GM04504 (cell line): ENCODE results near the gene PXMP4.
A peak's percentile ranks its signal among the peaks of the same experiment; 100 is the strongest.
"Not testable (repeated sequence)": the region's sequence is repeated elsewhere in the genome, so short reads cannot be mapped to it uniquely, and the experiment has no call there.

ENCODE experiments used
- DNase-seq: peaks from one replicate; pipeline ENCODE4 v3.0.0-alpha.2; 2012; ENCODE audit warnings: low read depth

The PXMP4 gene, protein sequence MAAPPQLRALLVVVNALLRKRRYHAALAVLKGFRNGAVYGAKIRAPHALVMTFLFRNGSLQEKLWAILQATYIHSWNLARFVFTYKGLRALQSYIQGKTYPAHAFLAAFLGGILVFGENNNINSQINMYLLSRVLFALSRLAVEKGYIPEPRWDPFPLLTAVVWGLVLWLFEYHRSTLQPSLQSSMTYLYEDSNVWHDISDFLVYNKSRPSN

DNA sequence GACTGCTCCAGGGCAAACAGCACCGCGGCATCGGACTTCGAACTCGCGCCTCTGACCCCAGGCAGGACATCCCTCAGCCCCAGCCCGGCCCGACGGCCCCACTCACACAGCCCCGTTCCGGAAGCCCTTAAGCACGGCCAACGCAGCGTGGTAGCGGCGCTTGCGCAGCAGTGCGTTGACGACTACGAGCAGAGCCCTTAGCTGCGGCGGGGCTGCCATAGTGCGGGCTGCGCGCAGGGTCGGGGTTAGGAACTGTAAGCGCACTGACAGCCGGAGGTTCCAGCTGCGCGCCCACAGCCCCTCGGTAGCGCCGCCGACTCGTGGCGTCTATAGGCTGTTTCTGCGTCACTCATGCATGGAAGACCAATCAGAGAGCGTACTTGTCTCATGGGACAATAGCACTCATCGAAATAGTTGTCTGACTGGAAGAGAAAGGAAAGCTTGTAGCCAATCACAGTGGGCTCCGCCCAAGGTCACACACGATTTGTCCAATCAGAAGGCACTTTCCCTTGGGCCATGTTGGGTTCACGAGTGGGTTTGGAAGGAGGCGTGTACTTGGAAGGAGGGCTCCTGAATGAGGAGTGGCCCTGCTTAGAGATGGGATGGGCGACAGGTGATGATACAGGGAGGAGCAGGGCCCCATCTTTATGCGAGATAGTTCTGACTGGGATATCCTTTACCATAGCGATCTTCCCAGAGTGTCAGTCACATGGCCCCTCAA lies at the start of gene PXMP4:
Gene PXMP4, minus strand, starts transcription at position 322 of the 721 bp plus-strand sequence. Its CDS starts 103 bp downstream, at position 219.
- peak; percentile 97 for DNase-seq

DNA sequence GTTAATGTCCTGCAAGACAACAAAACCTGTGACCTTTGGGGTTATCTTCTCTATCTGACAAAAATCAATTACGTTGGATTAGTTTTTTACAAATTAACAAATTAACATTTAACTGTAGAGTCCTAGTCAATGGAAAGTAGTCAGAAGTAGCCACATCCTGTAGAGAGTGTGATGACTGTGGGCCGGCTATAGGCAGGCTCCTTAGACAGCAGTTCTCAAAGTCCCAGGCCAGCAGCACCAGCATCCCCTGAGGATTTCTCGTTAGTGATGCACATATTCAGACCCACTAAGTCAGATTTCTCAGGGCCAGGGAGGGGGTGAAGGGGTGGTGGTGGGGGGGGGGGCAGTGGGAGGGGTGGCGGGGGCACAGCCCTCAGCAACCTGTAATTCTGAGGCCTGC lies 48.9 kb upstream of the PXMP4 start:
- DNase-seq = no peak

DNA sequence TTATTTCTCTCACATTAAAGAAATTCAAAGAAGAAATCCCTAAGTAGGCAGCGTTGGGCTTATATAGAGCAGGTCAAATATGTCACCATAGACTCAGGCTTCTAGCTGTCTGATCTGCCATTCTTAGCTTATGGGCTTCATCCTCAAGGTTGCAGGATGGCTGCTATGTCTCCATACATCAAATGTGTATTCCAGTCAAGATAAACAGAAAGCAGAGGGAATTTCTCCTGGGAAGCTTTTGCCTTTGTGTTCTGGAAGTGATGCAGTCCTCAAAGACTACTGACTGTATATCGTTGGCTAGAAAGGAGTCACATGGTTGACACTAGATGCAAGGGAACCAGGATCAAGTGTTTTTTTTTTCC lies 47.6 kb upstream of the PXMP4 start:
- no peak for DNase-seq

DNA sequence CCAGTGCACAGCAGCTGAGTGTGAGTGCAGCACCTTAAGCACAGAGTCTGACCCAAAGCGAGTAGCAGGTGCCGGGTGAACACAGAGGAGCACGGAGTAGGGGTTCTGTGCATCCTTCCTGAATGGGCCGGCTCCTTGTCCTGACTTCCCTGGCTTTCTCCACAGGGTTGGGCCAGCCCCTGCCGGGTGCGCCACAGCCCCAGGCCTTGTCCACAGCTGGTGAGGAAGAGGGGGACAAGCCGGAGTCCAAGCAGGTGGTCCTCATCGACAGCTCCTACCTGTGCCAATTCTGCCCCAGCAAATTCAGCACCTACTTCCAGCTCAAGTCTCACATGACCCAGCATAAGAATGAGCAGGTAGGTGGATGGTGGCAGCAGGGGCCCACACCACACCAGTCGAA lies 46.6 kb upstream of the PXMP4 start:
- DNase-seq = no peak

DNA sequence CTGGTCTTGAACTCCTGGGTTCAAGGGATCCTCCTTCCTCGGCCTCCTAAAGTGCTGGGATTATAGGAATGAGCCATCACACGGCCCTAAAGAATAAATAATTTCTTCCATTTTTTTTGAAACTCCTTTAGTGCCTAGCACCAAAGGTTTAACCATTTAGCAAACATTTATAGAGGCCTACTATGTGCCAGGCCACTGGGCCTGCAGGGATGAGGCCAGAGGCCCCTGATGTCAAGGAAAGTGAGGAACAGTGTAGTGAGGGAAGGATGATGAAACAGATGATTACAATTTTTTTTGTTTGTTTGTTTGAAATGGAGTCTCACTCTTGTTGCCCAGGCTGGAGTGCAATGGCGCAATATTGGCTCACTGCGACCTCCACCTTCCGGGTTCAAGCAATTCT lies 45.5 kb upstream of the PXMP4 start:
- DNase-seq = no peak

DNA sequence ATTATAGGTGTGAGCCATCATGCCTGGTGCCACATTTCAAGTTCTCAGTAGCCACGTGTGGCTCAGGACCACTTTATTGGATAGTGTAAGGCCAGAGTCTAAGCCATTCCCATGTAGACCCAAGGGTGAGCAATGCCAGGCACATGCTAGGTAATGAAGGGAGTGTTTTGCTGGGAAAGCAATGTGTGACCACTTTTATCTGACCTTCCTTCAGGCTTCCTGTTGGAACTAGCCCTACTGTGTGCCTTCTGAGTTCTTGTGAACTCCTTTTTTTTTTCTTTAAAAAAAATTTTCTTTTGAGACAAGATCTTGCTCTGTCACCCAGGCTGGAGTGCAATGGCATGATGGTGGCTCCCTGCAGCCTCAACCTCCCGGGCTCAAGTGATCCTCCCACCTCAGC lies 45.0 kb upstream of the PXMP4 start:
- DNase-seq = no peak

DNA sequence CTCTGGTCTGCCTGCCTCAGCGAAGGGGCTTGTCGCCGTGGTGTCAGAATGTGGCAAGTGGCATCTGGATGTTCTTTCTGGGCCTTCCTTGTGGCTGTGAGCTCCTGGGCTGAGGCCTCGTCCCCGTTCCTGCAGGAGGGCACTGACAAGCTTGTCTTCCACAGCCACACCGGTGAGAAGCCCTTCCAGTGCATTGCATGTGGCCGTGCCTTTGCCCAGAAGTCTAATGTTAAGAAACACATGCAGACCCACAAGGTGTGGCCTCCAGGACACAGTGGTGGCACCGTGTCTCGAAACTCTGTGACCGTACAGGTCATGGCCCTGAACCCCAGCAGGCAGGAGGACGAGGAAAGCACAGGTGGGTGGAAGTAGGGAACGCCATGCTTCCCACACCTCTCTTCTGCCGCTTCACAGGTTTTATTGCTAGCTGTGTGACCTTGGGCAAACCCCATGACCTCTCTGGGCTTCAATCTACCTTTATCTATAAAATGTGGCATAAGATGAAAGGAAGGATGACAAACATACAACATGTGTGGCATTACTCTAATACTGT lies 41.7 kb upstream of the PXMP4 start:
- DNase-seq = no peak

DNA sequence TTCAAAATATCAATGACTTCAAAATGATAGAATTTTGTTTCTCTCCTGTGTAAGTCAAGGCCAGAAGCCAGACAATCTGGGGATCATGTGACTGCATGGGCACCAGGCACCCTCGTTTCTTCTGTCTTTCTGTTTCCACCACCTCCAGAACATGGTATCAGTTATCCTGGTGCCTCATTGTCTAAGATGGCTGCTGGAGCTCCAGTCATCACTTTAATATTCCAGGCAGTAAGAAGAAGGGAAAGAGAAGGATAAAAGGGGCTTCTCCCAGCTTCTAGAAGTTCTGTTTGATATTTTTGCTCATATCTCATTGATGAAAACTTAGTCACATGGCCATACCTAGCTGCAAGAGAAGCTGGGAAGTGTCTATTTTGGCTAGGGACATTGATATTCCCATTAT lies 37.3 kb upstream of the PXMP4 start:
- no peak for DNase-seq

DNA sequence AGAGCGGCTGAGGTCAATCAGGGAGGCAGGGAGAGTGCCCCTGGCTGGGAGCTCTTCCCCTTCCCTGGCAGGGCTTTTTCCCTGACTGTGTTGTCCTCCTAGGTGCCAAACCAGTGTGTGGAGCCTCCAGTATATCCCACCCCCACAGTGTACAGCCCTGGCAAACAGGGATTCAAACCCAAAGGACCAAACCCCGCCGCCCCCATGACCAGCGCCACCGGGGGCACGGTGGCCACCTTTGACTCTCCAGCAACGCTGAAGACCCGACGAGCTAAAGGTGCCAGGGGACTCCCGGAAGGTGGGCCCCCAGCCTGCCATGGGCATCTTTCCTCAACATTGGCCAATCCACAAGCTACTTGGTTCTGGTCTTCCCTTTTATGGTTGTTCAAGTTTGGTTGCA lies 36.9 kb upstream of the PXMP4 start:
- DNase-seq = no peak

DNA sequence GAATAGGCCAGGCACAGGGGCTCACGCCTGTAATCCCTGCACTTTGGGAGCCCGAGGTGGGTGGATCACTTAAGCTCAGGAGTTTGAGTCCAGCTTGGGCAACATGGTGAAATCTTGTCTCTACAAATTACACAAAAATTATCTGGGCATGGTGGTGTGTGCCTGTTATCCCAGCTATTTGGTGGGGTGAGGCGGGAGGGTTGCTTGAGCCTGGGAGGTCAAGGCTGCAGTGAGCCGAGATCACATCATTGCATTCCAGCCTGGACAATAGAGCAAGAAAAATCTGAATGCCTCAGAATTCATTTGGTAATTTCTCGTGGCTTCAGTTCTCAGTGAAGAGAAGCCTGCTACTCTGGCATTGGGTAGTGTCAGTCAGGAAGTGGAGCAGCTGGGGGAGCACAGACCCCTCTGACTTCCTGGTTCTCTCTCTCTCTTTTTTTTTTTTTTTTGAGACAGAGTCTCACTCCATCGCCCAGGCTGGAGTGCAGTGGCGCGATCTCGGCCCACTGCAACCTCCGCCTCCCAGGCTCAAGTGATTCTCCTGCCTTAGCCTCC lies 35.9 kb upstream of the PXMP4 start:
- not testable (repeated sequence) for DNase-seq

DNA sequence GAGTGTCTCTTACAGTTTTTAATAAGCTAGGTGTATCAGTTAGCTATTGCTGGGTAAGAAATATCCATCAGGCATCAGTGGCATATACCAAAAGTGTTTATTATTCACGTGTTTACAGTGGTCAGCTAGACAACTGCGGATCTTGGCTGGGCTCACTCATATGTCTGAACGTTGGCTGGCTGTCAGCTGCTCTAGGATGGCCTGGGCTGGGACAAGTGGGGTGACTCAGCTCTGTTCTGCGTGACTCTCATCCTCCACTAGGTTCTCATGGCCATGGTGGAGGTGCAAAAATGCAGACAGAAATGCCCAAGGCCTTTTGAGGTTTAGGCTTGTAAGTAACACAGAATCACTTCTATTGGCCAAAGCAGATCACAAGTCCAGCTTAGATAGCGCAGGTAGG lies 33.7 kb upstream of the PXMP4 start:
- no peak for DNase-seq

DNA sequence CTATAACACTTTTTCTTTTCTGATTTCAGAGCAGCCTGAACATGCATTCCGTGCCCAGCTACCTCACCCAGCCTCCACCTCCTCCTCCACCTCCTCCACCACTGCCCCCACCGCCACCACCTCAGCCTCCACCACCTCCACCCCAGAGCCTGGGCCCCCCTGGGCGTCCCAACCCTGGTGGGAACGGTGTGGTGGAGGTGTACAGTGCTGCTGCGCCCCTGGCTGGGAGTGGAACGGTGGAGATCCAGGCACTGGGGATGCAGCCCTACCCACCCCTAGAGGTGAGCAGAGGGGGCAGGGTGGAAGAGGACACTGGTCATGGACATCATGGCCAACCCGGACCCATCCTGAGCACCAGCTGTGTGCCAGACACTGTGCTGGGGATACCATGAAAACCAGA lies 33.0 kb upstream of the PXMP4 start:
- DNase-seq = no peak

DNA sequence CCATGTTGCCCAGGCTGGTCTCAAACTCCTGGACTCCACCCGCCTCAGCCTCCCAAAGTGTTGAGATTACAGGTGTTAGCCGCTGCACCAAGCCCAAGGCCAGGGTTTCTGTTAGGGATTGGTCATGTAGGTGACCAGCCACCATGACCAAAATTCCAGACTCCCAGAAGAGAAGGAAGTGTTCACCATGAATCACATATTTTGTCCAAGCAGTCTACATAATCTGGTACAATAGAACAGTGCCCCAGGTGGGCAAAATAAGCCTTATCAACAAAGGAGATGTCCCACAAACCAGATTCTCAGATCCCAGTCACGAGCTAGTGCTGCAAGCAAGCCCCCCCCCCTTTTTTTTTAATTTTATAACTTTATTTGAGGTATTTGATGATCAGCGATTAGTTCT lies 31.7 kb upstream of the PXMP4 start:
- DNase-seq = no peak

DNA sequence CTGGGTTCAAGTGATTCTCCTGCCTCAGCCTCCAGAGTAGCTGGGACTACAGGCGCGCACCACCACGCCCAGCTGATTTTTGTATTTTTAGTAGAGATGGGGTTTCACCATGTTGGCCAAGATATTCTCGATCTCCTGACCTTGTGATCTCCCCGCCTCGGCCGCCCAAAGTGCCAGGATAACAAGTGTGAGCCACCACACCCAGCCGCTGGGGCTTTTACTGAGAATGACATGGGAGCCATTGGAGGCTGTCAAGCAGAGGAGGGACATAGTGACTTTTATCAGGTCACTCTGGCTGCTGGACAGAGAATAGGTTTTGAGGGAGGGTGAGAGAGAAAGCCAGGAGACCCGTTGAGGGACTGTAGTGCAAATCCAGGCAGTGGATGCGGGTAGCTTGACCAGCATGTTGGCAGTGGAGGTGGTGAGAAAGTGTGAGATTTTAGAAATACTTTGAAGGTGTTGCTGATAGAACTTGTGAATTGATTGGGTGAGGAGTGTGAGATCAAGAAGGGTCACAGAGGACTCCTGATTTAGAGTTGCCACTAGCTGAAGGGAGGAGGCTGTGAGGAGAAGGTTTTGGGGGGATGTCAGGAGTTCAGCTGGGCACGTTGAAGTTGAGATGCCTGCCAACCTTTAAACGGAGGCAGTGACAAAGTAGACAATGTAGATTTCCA lies 26.4 kb upstream of the PXMP4 start:
- DNase-seq = no peak

DNA sequence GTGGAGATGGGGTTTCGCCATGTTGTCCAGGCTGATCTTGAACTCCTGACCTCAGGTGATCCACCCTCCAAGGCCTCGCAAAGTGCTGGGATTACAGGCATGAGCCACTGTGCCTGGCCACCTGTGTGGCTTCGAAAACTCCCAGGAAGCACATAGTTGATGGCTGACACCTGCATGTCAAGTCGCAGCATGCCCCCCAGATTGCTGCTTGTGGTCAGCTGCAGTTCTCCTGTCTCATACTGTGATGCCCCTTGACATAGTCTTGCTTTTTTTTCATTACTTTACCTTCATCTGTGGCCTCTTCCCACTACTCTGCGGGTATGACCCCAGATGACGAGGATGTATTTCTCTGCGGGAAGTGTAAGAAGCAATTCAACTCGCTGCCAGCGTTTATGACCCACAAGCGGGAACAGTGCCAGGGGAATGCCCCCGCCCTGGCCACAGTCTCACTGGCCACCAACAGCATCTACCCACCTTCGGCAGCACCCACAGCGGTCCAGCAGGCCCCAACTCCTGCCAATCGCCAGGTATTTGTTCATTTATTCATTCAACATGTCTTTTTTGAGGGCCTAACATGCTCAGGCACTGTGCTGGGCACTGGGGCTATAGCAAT lies 24.8 kb upstream of the PXMP4 start:
- DNase-seq = no peak

DNA sequence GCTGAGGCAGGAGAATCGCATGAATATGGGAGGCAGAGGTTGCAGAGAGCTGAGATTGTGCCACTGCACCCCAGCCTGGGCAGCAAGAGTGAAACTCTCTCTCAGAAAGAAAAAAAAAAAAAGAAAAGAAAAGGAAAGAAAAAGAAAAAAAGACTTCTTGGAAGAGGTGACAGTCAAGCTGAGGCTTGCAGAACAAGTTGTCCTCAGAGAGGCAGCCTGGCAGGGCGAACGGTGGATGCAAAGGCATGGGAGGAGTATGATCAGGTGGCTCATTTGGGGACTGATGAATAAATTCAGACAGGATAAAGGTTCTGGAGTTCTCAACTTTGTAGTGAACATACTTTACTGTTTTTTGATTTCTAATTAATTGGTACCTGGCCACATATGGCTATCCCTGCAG lies 24.1 kb upstream of the PXMP4 start:
- DNase-seq = no peak

DNA sequence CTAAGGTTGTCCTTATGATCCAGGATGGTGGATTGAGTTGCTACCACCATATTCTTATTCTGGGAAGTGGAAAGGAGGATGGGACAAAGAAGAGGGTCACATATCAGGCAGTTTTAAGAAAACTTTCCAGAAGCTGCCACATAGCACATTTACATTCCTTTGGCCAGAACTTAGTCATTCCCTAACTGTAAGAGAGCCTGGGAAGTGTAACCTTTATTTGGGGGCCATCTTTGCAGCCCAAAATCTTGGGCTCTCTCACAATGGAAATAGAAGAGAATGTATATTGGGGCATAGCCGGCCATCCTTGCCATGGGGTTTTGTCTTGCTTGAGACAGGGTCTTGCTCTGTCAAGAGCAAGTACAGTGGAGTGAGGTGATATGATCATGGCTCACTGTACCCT lies 20.1 kb upstream of the PXMP4 start:
- DNase-seq = no peak

DNA sequence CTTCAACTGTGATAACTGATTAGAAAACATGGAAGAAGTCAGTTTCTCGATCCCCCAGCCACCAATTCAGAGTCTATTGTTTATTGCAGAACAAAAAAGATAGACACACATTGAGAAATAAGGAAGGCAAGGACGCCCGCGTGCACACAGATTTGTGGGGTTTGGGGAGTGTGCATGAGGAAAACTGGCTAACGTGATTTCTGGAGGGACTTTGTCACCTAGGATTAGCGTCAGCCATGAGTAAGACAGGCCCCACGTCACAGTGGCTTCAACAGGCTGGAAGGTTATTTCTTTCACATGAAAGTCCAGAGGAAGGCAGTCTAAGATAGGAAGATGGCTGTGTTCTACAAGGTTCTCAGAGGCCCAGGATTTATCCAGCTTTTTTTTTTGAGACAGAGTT lies 19.4 kb upstream of the PXMP4 start:
- DNase-seq = no peak

DNA sequence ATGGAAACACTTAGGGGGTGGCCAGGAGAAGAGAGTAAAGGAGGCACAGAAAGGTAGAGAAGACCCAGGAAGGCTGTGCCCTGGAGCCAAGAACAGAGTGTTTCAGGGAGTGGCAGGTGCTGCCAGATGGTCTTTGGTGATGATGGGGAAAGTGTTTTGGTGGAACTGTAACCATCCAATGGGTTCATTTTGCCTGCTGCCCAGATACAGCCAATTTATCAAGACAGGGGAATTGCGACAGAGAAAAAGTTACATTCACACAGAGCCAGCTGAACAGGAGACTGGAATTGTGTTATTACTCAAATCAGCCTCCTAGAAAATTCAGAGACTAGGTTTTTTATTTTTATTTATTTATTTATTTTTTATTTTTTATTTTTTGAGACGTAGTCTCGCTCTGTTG lies 16.9 kb upstream of the PXMP4 start:
- DNase-seq = no peak

DNA sequence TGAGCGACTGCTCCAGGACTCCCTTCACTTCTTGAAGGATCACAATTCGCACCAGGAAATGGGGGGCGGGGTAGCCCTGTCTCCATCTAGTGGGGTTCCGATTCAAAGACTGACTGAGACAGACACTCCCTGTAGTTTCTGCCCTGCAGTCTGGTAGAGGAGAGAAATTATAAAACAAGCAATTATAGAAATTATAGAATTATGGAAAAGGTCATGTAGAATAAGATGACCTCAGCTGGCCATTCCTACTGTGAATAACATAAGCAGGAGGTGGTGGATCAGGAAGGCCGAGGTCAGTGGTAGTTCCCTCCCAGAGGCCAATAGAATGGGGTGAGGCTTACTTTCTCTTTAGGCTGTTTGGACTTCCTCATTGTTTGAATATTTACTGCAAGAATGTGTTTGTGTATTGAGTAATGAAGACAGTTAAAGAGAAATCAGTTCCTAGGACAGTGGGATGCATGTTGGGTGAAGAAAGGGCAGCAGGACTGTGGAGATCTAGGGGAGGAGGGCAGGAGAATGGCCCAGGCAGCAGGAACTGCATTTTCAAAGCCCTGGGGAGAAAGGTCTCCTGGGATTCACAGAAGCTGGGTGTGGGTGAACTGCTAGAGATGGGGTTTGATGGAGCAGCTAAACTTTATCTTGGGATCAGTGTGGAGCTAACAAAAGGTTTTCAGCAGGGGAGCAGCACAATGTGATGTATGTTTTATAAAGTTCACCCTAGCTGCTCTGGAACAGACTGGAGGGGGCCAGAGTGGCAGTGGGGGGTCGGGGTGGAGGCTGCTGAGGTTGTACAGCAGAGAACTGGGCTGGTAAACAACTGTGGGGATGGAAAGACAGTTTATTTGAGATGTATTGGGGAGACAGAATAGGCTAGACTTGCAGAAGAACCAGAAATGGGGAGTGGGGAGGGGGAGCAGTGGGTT lies 13.8 kb upstream of the PXMP4 start:
- DNase-seq = peak; percentile 64

DNA sequence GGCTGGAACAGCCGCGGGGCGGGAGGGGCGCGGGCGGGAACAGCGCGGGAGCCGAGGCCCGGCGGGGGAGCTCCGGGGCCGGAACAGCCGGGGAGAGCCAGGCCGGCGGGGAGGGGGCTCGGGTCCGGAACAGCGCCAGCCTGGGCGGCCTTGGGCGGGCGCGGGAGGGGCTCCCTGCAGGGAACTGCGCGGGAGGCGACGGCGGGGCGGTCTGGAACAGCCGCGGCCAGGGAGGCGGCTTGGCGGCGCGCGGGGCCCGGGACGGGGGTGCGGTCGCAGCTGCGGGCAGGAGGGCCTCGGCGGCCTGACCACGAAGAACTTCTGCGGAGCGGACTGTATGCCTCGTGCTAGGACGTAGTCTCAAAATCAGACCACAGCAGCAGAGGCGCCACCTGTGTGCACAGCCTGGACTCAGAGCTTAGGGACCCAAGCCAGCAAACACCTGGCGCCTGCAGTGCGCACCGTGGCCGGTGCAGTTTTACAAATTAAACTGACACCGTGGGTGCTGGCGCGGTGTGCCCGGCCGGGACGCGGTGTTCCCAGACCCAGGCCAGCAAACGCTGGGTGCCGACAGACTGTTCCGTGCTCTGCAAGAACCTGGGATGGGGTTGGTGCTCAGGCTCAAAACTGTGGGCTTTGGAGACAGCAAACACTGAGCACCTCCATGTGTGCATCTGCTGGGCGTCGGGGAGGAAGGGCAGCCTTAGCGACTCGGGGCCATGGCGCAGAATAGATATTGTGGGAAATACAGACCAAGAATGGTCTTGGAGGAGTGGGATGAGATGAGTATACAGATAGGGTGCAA lies 12.3 kb upstream of the PXMP4 start:
- no peak for DNase-seq
